GM19455 (cell line): Measurements from ENCODE around the gene IFIT2.
"Not testable (repeated sequence)": the region's sequence is repeated elsewhere in the genome, so short reads cannot be mapped to it uniquely, and the experiment has no call there.

Experiments
- ATAC-seq: cut with Tn5 transposase; IDR thresholded peaks from one replicate; pipeline ENCODE4 v1.9.1; 2021; ENCODE audit not compliant: unreplicated experiment

The IFIT2 gene

DNA sequence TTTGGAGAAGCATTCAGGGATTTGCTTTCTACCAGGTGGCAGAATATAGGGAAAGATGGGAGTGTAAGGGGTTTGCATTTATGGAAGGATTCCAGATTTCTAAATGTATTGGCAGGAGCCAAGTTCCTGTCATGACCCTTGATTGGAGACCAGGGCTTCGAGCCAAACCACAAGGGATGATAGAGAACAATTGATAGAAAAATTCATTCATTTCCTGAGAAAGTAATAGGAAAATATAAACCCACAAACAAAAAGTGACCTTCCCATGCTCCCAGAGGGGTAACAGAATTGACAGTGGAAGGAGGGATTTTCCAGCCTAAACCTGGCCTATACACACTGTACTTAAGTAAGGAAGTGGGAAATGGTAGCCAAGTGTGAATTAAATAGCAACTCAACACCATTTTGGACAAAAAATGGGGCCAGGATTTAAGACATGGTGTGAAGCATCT, 22.4 kb upstream of the IFIT2 start:
- ATAC-seq = no peak

DNA sequence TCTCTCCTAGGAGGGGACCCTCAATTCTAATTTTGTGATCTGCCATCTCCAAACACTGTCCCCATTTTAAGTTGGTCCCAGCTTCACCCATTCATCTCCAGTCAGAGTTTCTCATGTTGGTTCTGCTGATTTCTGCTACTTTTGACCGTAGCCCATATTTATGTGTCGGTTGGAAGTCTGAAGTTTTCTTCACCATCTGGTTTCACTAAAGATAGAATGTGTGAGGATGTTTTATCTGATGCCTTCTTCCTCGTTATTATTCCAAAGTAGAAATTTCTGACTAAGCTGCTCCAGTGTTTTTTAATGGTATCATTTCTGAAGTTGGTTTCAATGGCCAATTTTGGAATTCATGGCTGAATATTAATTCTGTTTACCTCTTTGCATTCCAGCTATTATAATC, 21.3 kb upstream of the IFIT2 start:
- ATAC-seq = no peak

DNA sequence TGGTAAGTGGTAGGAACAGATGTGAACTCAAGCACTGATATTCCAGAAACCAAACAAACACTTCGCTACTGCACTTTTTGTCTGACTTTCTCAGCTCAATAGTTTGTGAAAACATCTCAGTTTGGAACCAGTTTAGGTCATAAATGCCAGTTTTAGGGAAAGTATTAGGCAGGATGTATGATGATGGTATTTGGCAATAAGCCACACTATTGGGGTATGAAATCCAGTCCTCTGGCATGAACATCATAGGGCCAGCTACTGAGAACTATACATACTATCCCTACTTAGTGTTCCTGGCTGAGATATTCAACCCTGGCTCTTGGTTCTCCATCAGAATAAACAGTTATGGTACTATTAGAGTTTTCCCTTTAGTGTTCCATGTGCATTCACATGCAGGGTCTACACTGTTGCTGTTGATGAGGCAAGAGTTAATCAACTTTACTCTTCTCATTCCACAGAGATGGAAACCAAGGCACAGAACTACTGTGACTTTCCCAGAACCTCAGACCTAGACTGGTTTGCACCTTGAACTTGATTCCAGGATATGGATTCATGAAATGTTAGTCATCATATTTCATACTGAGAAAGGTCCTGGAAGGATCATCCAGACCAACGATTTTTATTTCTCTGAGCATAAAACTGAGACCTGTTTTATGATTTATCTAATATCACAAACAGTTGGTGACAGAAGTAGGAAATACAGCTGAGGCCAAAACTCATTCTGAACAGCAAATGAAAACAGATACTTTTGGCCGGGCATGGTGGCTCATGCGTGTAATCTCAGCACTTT, 20.0 kb upstream of the IFIT2 start:
- no peak for ATAC-seq

DNA sequence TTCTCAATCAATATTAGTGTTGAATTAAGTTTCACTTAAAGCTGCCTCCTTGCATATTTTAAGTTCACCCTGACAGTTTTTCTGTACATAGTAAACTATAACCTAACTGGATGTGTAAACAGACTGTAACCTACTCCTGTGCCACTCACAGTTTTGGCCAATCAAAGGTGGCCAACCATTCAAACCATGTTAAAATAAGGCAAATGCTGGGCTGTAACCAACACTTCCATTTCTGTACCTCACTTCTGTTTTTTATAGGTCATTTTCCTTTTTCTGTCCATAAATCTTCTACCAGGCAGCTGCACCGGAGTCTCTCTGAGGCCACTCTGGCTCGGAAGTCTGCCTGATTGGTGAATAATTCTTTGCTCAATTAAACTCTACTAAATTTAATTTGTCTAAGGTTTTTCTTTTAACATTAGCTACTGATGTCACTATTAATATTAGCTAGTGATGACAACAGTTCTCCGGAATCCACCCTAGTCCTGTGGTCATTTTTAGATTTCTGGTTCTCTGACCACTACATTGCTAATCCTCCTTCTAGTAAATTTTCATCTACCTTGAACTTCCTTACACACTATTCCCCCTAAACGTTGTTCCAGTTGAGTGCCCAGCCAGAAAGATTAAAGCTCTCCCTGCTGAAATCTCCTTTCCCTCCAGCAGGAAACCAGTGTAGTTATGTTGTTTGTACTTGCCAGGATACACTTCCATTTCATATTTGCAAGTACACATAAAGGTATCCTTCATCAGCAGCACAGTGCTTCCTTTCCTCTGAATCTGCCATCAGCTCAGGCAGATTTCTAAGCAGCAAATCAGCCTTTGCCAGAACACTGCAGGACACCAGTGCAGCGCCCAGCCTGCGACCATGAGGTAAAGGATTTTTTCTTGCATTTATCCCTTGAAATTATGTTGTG, 18.6 kb upstream of the IFIT2 start:
- no peak for ATAC-seq

DNA sequence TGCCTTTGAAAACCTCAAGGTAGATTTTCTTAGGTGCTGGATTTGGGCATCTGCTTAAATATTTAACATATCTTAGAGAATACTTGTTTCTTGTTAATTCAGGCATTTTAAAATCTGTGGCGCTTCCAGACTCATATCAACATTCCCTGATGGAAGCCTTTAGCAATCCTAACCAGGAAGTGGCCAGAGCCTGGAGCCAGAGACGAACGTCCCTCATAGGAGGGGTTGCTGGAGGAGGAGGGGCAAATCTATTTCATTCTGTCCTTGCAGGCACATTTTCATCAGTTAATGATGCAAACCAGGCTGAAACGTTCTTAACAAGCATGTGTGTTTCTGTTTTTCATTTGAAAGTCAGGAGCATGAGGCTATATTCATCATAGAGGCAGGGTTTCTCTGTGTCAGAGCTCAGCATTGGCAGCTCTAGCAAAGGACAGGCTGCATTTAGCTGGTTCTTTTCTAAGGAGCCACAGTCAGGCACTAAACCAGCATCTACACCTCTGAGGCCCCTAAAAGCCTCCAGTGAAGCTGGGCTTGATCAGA, 17.8 kb upstream of the IFIT2 start:
- ATAC-seq = no peak

DNA sequence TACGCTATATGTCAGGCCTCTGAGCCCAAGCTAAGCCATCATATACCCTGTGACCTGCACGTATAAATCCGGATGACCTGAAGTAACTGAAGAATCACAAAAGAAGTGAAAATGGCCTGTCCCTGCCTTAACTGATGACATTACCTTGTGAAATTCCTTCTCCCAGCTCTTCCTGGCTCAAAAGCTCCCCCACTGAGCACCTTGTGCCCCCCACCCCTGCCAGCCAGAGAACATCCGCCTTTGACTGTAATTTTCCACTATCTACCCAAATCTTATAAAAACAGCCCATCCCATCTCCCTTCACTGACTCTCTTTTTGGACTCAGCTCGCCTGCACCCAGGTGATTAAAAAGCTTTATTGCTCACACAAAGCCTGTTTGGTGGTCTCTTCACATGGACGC, 17.1 kb upstream of the IFIT2 start:
- ATAC-seq = not testable (repeated sequence)

DNA sequence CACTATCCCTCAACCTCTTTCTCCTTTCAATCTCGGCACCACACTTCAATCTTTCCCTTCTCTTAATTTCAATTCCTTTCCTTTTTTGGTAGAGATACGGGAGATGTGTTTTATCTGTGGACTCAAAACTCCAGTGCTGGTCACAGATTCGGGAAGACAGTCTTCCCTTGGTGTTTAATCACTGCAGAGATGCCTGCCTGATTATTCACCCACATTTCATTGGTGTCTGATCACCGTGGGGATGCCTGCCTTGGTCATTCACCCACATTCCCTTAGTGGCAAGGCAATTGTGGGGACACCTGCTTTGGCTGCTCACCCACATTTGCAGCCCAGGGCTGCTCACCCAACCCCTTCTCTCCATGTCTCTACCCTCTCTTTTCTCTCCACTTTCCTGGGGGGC, 16.5 kb upstream of the IFIT2 start:
- not testable (repeated sequence) for ATAC-seq

DNA sequence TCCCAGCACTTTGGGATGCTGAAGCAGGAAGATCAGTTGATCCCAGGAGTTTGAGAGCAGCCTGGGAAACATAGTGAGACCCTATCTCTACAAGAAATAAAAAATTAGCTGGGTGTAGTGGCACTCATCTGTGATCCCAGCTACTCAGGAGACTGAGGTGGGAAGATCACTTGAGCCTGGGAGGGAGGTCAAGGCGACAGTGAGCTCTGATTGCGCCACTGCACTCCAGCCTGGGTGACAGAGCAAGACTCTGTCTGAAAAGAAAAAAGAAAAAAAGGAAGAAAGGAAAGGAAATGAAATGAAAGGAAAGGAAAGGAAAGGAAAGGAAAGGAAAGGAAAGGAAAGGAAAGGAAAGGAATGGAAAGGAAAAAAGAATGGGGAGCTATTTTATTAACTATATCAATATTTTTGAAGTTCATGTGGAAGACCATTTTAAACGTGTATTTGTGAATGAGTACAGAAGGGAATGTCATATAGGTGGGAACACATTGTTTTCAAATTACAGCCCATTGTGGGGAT, 7.1 kb upstream of the IFIT2 start:
- ATAC-seq = no peak

DNA sequence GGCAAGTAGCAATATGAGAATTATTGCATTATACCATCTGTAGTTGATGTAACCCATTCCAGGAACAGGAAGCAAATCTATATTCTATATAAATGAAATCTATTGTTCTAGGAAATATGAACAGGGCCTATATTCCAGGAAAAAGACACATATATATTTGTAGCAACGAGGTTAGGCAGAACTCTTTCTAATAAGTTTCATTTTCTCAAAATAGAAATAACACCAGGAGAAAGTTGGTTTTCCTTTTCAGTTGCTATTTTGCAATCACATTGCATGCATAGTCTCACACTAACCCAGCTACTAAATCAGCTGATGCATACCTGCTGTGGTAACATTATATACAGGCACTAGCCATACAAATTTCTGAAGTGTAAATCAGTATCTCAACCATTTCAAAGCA, 6.2 kb upstream of the IFIT2 start:
- ATAC-seq = no peak

DNA sequence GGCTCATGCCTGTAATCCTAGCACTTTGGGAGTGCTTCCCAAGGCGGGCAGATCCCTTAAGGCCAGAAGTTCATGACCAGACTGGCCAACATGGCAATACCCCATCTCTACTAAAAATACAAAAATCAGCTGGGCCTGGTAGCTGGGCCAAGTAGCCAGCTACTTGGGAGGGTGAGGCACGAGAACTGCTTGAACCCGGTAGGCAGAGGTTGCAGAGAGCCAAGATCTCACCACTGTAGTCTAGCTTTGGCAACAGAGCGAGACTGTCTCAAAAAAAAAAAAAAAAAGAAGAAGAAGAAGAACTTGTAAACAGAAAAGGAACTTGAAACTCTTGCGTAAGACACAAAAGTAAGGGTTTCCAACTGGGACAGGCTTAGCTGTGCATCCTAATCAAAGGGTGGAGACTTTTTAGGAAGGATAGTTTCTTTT, 5.6 kb upstream of the IFIT2 start:
- ATAC-seq = no peak

DNA sequence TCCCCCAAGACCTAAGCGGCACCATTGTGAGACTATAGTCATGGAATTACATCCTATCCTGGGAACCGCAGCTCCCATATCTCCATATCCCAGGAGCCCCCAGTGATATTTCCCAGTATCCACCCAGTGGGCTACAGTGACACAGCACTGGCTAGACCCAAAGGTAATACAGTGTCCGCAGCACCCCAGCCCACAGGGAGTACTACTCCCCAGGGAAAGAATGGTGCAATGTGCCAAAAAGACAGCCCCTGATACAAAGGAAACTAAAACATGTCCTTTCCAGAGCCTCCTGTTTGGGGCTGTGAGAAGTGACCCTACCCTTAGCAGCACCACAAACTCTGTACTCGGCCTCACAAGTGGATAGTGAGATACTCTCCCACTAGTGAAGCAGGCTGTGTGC, 4.5 kb upstream of the IFIT2 start:
- ATAC-seq = no peak

DNA sequence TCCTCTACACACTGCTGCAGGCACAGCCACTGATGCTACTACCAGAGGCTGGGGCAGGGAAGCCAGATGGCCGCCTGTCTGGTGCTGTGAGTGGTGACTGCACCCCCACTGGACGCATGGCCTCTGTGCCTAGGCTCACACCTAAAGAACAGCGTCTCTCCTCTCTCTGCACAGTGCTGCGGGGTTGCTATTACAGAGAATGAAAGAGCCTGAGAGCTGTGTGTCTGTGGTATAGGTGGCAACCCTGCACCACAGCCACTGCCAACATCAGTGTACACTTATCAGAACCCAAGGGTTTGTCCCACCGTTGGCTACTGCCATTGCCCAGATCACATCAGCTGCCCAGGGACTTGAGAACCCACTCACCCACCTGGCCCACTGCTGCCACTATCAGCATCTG, 4.1 kb upstream of the IFIT2 start:
- ATAC-seq = no peak

DNA sequence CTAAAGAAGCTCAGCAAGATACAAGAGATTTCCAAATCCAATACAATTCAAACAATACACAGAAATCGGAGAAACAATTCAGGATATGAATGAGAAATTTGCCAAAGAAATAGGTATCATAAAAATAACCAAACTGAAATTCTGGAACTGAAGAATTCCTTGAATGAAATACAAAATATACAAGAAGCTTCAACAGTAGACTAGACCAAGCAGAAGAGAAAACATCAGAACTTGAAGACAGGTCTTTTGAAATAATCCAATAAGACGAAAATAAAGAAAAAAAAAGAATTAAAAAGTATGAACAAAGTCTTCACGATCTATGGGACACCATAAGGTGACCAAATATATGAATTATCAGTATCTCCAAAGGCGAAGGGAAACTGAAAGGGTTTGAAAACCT, 2.8 kb upstream of the IFIT2 start:
- ATAC-seq = no peak

DNA sequence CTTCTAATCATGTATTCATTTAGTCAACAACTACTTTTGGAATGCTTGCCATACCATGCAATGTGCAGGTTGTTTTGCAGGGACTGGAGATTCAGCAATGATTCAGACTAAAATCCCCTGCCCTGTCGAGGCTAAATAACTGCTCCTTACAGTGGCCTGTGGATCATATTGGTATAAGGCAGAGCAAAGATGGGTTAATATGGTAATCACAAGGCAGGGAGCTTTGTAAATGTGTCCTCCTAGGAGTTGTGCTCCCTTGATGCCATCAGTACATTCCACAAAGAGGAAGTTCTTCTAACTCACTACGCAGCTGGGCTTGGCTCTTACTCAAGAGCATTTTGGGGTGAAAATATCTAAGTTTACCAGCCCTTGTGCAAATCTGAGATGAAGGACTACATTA, 614 bp upstream of the IFIT2 start:
- peak; percentile 24 for ATAC-seq

DNA sequence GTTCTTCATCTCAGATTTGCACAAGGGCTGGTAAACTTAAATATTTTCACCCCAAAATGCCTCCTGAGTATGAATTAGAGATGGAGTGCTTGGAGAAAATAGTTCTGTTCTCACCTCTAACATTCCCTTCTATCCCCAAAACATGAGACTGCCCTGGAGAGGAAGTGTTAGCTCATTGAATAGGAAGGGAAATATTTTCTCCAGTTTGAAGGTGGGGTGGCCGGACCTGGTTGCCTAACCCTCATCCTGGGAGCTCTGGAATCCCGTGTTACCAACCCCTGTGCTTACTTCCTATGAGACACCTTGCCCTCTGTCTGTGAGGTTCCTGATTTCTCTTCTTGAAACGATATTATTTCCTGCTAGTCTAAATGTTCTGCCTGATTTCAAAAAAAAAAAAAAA, 779 bp downstream of the IFIT2 start:
- ATAC-seq = no peak

DNA sequence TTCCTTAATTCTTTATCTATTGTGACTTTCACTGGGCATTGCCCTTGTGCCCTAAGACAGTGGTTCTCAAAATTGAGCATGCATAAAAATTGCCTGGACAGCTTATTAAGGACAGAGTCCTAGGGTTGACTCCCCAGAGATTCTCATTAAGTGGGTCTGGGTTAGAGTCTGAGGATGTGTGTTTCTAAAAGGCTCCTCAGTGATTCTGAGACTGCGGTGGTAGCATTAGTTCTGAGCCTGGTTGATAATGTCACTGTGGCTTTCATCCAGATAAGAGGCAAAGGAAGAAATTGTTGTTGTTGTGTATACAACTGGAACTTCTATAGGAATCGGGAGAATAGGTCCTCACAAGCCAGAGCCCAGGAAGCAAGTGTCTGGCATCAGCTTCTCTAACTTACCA, 1.3 kb downstream of the IFIT2 start:
- ATAC-seq = no peak

DNA sequence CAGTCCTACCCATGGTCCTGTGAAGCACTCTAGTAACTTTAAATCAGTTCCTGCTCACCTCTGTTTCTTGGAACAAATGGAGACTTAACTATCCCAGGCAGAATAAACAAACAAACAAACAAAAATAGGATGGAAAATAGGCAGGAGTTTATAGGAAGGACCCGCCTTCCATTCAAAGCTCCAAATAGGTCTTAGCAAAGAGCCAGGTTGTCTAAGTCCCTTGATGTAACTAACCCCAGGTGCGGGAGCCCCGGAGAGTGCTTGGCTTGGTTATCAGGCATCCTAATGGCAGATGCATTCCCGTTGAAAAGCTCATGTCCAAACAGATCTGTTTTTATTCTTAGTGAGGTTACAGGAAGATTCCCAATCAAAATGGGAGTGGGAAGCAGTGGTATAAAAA, 2.2 kb downstream of the IFIT2 start:
- ATAC-seq = no peak

DNA sequence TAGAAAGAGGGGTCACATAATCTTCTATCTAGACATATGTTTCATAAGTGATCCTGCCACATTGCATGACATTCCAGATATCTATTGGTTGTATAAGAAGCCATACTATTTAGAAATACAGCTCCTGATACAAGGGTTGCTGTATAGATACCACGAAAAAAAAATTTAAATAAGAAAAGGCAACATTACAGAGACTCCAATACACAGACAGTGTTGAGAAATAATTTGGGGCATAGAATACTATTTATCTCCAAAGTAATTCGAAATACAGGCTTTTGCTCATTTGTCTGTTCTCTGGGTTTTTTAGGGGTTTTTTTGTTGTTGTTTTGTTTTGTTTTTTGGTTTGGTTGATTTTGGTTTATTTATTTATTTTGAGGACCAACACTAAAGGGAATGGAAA, 2.6 kb downstream of the IFIT2 start:
- ATAC-seq = no peak

DNA sequence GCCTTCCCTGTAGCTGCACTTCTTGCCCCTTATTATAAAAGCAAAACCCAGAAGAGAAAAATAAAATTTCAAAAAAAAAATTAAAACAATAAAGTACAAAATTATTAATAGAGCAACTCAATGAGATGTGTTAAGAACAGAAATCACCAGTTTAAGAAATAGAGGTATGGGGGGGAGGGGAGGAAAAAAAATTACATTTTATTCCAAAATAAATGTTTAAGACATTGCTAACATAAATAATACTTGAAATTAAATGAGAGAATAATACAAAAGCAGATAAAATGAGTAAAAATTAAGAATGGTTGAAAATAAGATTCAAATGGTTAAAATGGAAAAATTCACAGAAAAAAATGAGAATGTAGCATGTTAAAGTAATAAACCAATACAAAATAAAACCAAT, 3.1 kb downstream of the IFIT2 start:
- no peak for ATAC-seq

DNA sequence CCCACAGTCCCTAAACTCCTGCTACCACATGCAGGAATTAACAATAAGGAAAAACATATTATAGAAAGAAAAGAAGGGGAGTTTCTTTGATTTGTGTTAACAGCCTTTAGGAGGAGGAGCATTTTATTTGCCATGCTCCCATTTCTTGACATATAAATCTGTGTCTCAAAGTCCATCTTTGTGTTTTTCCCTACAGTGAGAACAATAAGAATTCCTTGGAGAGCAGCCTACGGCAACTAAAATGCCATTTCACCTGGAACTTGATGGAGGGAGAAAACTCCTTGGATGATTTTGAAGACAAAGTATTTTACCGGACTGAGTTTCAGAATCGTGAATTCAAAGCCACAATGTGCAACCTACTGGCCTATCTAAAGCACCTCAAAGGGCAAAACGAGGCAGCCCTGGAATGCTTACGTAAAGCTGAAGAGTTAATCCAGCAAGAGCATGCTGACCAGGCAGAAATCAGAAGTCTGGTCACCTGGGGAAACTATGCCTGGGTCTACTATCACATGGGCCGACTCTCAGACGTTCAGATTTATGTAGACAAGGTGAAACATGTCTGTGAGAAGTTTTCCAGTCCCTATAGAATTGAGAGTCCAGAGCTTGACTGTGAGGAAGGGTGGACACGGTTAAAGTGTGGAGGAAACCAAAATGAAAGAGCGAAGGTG, 4.1 kb downstream of the IFIT2 start:
- ATAC-seq = no peak
